ENCODE results near the gene ZNF563. TPM values are rescaled to one million over a fixed set of nuclear protein-coding genes. Genes with fewer than 3 reads are reported as not detected.

The ZNF563 gene
- total RNA-seq, 1 experiment from 2014 or later: 1.9 TPM

DNA sequence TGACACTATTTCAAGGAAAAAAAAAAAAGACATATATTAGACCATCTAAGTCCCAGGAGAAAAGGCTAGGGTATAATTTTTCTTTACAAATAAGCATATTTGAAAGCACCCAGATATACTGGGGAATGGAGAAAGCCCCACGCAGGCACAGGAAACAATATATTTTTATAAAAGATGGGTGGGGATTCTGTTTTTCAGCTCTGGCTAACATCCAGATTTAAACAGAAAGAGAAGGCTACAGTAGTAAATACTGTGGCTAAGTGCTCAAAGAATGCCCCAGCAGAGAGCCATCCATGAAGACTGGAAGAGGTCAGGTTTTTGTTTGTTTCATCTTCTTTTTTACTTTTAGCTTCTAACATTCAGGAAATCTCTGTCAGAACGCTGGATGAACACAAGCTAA, 54.7 kb downstream of the ZNF563 start:
- DNase-seq: no peak
- Histone ChIP-seq H2AK5ac (ENCODE audit: insufficient read length, low read length) (no peak overlapping the region), H4K91ac (ENCODE audit: insufficient read length, low read depth, low read length) (no peak overlapping the region), H2AFZ (ENCODE audit: low read length) (no peak overlapping the region), H3K56ac (ENCODE audit: insufficient read length, low read depth, low read length) (no peak overlapping the region), H3K27ac (ENCODE audit: insufficient read length, low read depth, low read length) (no peak overlapping the region), H4K20me1 (ENCODE audit: control insufficient read depth, insufficient read depth, insufficient read length) (no peaks in the 10 kb centered on the region), H3K23me2 (ENCODE audit: insufficient read length, low read depth, low read length, poor library complexity, severe bottlenecking) (no peaks in the 10 kb centered on the region), H2BK120ac (ENCODE audit: low read depth, low read length, poor library complexity, severe bottlenecking) (no peak overlapping the region), H3K9me3 (ENCODE audit: control insufficient read depth, low read depth, low read length) (peaks cover 46% of the 10 kb centered on the region), H3T11ph (ENCODE audit: low read length) (no peak overlapping the region), H4K5ac (ENCODE audit: insufficient read length, low read depth, low read length) (no peak overlapping the region), H3K4me1 (ENCODE audit: insufficient read depth, low read length) (no peaks in the 10 kb centered on the region), H3K4me2 (ENCODE audit: insufficient read depth, insufficient read length, low read length) (no peak overlapping the region), H3K23ac (ENCODE audit: insufficient read length, low read depth, low read length) (no peak overlapping the region), H2BK12ac (ENCODE audit: insufficient read length, low read depth, low read length) (no peak overlapping the region), H3K14ac (ENCODE audit: insufficient read depth, low read length) (no peak overlapping the region), H3K79me2 (ENCODE audit: insufficient read depth, low read length) (no peaks in the 10 kb centered on the region), H3K4ac (ENCODE audit: low read depth, low read length) (no peak overlapping the region), H4K8ac (replicated peaks; ENCODE audit: insufficient read length, low read depth, low read length) (no peak overlapping the region), H2BK15ac (ENCODE audit: low read depth, low read length) (no peak overlapping the region), H3K27me3 (ENCODE audit: insufficient read depth, low read length) (no peaks in the 10 kb centered on the region), H3K18ac (ENCODE audit: insufficient read length, low read depth, low read length) (no peak overlapping the region), H2BK20ac (ENCODE audit: low read depth, low read length, poor library complexity, severe bottlenecking) (no peak overlapping the region), H3K79me1 (ENCODE audit: insufficient read depth, low read depth, low read length, poor library complexity, severe bottlenecking) (no peaks in the 10 kb centered on the region), H2BK5ac (ENCODE audit: insufficient read length, low read length) (no peak overlapping the region), H3K9ac (ENCODE audit: extremely low read depth, insufficient read length, low read length) (no peak overlapping the region)
- TF ChIP-seq CTCF (conservative IDR thresholded peaks at IDR 0.05): no peak
- no CpG with 5 or more reads among the region's 2 CpGs for WGBS (ENCODE audit: extremely low coverage, insufficient read length, low lambda C conversion rate)
- Mint-ChIP-seq H3K4me1 (no peaks in the 10 kb centered on the region), H3K36me3 (ENCODE audit: insufficient read depth in 1 of 3, low read depth in 3 of 3) (peaks cover 47 to 69% (median 59%) of the 10 kb centered on the region in 3 experiments), H3K27ac (no peak overlapping the region), H3K9me3 (peaks cover 76 to 84% of the 10 kb centered on the region in 2 experiments), H3K4me3 (no peak overlapping the region), H3K27me3 (ENCODE audit: low read depth) (no peaks in the 10 kb centered on the region)
